ENCODE measurements around the gene OAS2. TPM values are rescaled to one million over a fixed set of nuclear protein-coding genes. Genes with fewer than 3 reads are reported as not detected.
A peak's percentile ranks its signal among the peaks of the same experiment; 100 is the strongest.
"Not testable (repeated sequence)": the region's sequence is repeated elsewhere in the genome, so short reads cannot be mapped to it uniquely, and the experiment has no call there.

The OAS2 gene
- total RNA-seq, 1 experiment from 2014 or later, result not detected

GRCh38 chr12:112987561-112987960 is 9.2 kb downstream of the OAS2 start:
- DNase-seq, result no peak
- no peak overlapping the region for H3K4me3 ChIP-seq

GRCh38 chr12:112988224-112988623 is 9.9 kb downstream of the OAS2 start:
- Histone ChIP-seq H3K36me3 (no peaks in the 10 kb centered on the region), H3K9me3 (replicated peaks) (no peaks in the 10 kb centered on the region), H3K4me3 (no peak overlapping the region), H3K4me1 (no peaks in the 10 kb centered on the region), H3K27me3 (no peaks in the 10 kb centered on the region), H3K27ac (no peak overlapping the region)
- no peak for DNase-seq

More at GRCh38 chr12:112987561-112987960, 9.2 kb downstream of the OAS2 start:
- Histone ChIP-seq H3K27ac (no peak overlapping the region), H3K36me3 (no peaks in the 10 kb centered on the region), H3K9me3 (replicated peaks) (no peaks in the 10 kb centered on the region), H3K4me1 (no peaks in the 10 kb centered on the region), H3K27me3 (no peaks in the 10 kb centered on the region)

GRCh38 chr12:112988823-112989385 is 10.6 kb downstream of the OAS2 start:
- H3K9me3 ChIP-seq (replicated peaks); H3K4me1 ChIP-seq; H3K27ac ChIP-seq; H3K36me3 ChIP-seq; H3K27me3 ChIP-seq; H3K4me3 ChIP-seq; DNase-seq: not testable (repeated sequence)

- H3K27ac ChIP-seq, result no peak overlapping the region
- DNase-seq, result no peak
- H3K27me3 ChIP-seq, result no peaks in the 10 kb centered on the region
- H3K9me3 ChIP-seq (replicated peaks), result no peaks in the 10 kb centered on the region
- no peaks in the 10 kb centered on the region for H3K36me3 ChIP-seq
- no peaks in the 10 kb centered on the region for H3K4me1 ChIP-seq
- H3K4me3 ChIP-seq, result no peak overlapping the region
Measured at GRCh38 chr12:112989806-112990205, 11.5 kb downstream of the OAS2 start.

GRCh38 chr12:112992541-112993398 is 14.5 kb downstream of the OAS2 start:
- Histone ChIP-seq H3K4me1 (no peaks in the 10 kb centered on the region), H3K9me3 (replicated peaks) (no peaks in the 10 kb centered on the region), H3K4me3 (no peak overlapping the region), H3K27ac (no peak overlapping the region), H3K36me3 (no peaks in the 10 kb centered on the region), H3K27me3 (no peaks in the 10 kb centered on the region)
- DNase-seq, result peak; percentile 62 to 83

GRCh38 chr12:112995008-112995407 is 16.7 kb downstream of the OAS2 start:
- Histone ChIP-seq H3K27ac (no peak overlapping the region), H3K9me3 (replicated peaks) (no peaks in the 10 kb centered on the region), H3K36me3 (no peaks in the 10 kb centered on the region), H3K27me3 (no peaks in the 10 kb centered on the region), H3K4me1 (no peaks in the 10 kb centered on the region), H3K4me3 (no peak overlapping the region)
- no peak for DNase-seq

GRCh38 chr12:112996501-112996900 is 18.2 kb downstream of the OAS2 start:
- H3K9me3 ChIP-seq (replicated peaks), result no peaks in the 10 kb centered on the region
- H3K4me1 ChIP-seq, result no peaks in the 10 kb centered on the region
- H3K36me3 ChIP-seq, result no peaks in the 10 kb centered on the region
- no peak overlapping the region for H3K4me3 ChIP-seq
- no peaks in the 10 kb centered on the region for H3K27me3 ChIP-seq
- DNase-seq, result no peak
- H3K27ac ChIP-seq, result no peak overlapping the region

GRCh38 chr12:112997506-112997905 is 19.2 kb downstream of the OAS2 start:
- Histone ChIP-seq H3K9me3 (replicated peaks) (no peaks in the 10 kb centered on the region), H3K4me3 (no peak overlapping the region), H3K4me1 (no peaks in the 10 kb centered on the region), H3K27me3 (no peaks in the 10 kb centered on the region), H3K36me3 (no peaks in the 10 kb centered on the region), H3K27ac (no peak overlapping the region)
- no peak for DNase-seq

- Histone ChIP-seq H3K27ac (no peak overlapping the region), H3K4me1 (no peaks in the 10 kb centered on the region), H3K36me3 (no peaks in the 10 kb centered on the region), H3K4me3 (no peak overlapping the region), H3K9me3 (replicated peaks) (no peaks in the 10 kb centered on the region), H3K27me3 (no peaks in the 10 kb centered on the region)
- no peak for DNase-seq
Measured at GRCh38 chr12:112998987-112999767, 20.9 kb downstream of the OAS2 start.

- Histone ChIP-seq H3K36me3 (no peaks in the 10 kb centered on the region), H3K4me3 (no peak overlapping the region), H3K27me3 (no peaks in the 10 kb centered on the region), H3K27ac (no peak overlapping the region), H3K9me3 (replicated peaks) (no peaks in the 10 kb centered on the region), H3K4me1 (no peaks in the 10 kb centered on the region)
- no peak for DNase-seq
Measured at GRCh38 chr12:113000433-113000832, 22.1 kb downstream of the OAS2 start.

GRCh38 chr12:113002155-113002554 is 23.8 kb downstream of the OAS2 start:
- Histone ChIP-seq H3K4me3 (no peak overlapping the region), H3K4me1 (no peaks in the 10 kb centered on the region), H3K36me3 (no peaks in the 10 kb centered on the region), H3K9me3 (replicated peaks) (no peaks in the 10 kb centered on the region), H3K27ac (no peak overlapping the region), H3K27me3 (no peaks in the 10 kb centered on the region)
- DNase-seq, result no peak

- DNase-seq, result no peak
- Histone ChIP-seq H3K4me1 (no peaks in the 10 kb centered on the region), H3K9me3 (replicated peaks) (no peaks in the 10 kb centered on the region), H3K27ac (no peak overlapping the region), H3K36me3 (no peaks in the 10 kb centered on the region), H3K4me3 (no peak overlapping the region), H3K27me3 (no peaks in the 10 kb centered on the region)
Measured at GRCh38 chr12:113002676-113003075, 24.4 kb downstream of the OAS2 start.

- Histone ChIP-seq H3K9me3 (replicated peaks) (no peaks in the 10 kb centered on the region), H3K36me3 (no peaks in the 10 kb centered on the region), H3K4me3 (no peak overlapping the region), H3K27ac (no peak overlapping the region), H3K4me1 (no peaks in the 10 kb centered on the region), H3K27me3 (no peaks in the 10 kb centered on the region)
- DNase-seq, result no peak
Measured at GRCh38 chr12:113003636-113004035, 25.3 kb downstream of the OAS2 start.

GRCh38 chr12:113005762-113006161 is 27.4 kb downstream of the OAS2 start:
- no peaks in the 10 kb centered on the region for H3K27me3 ChIP-seq
- H3K4me1 ChIP-seq, result no peaks in the 10 kb centered on the region
- H3K9me3 ChIP-seq (replicated peaks), result no peaks in the 10 kb centered on the region
- no peak for DNase-seq
- no peak overlapping the region for H3K4me3 ChIP-seq
- H3K27ac ChIP-seq, result no peak overlapping the region
- H3K36me3 ChIP-seq, result no peaks in the 10 kb centered on the region

GRCh38 chr12:113006206-113006605 is 27.9 kb downstream of the OAS2 start:
- H3K9me3 ChIP-seq (replicated peaks), result no peaks in the 10 kb centered on the region
- H3K27ac ChIP-seq, result no peak overlapping the region
- H3K4me3 ChIP-seq, result no peak overlapping the region
- no peaks in the 10 kb centered on the region for H3K36me3 ChIP-seq
- H3K4me1 ChIP-seq, result no peaks in the 10 kb centered on the region
- no peak for DNase-seq
- no peaks in the 10 kb centered on the region for H3K27me3 ChIP-seq

Measured in SJCRH30 (cell line).